B cell (primary cell): ENCODE data around the gene ACADM. TPM values are rescaled to one million over a fixed set of nuclear protein-coding genes. Genes with fewer than 3 reads are reported as not detected.

ENCODE experiments used
- ATAC-seq: fragments of 200-7000 bp; cut with Tn5 transposase; one replicate; pipeline ENCODE4 v1.10.0; 2021; ENCODE audit warnings: low read depth, mild to moderate bottlenecking, moderate number of reproducible peaks, moderate library complexity
- CTCF ChIA-PET: fragments of 350-600 bp; sonication (Branson Sonifier 250); formaldehyde crosslinking; loops from one replicate; lab custom pipeline; 2021; ENCODE audit warnings: antibody characterized with exemption, inconsistent platforms; lab: Charles Lee
- POLR2A ChIA-PET: fragments of 350-600 bp; sonication (Branson Sonifier 250); formaldehyde crosslinking; loops from one replicate; lab custom pipeline; 2021; ENCODE audit warnings: antibody characterized with exemption; lab: Charles Lee
- DNase-seq: peaks from one replicate; pipeline ENCODE4 v3.0.0; 2013
- H2AFZ ChIP-seq: 2 replicates; pipeline ENCODE4 v1.6.1; 2012; ENCODE audit warnings: mild to moderate bottlenecking, low read depth, low read length; ENCODE audit not compliant: insufficient read depth, poor library complexity, severe bottlenecking
- H3K27ac ChIP-seq, 2 donors: 1 replicate in 1 of 2; 2 replicates in 1 of 2; pipeline ENCODE4 v1.5.1; 2012 to 2013; ENCODE audit warnings: low read length in 2 of 2, mild to moderate bottlenecking in 2 of 2, moderate library complexity in 1 of 2
- H3K27me3 ChIP-seq, 4 experiments: fragments of 200-600 bp in 1 of 4; sonication (generic) in 1 of 4; replicated peaks in 1 of 4; 1 replicate in 2 of 4; 2 replicates in 2 of 4; pipeline versions ENCODE4 v1.6.1 to v1.7.0; 2013 to 2016; ENCODE audit warnings: low read length in 3 of 4, mild to moderate bottlenecking in 2 of 4, mixed read lengths in 1 of 4, moderate library complexity in 1 of 4; ENCODE audit not compliant: insufficient read depth in 4 of 4, control insufficient read depth in 3 of 4; ENCODE audit errors: control extremely low read depth in 1 of 4
- H3K36me3 ChIP-seq, 2 experiments: replicated peaks in 1 of 2; 1 replicate in 1 of 2; 2 replicates in 1 of 2; pipeline versions ENCODE4 v1.6.1 to v1.7.1; 2013; ENCODE audit warnings: low read length in 1 of 2; ENCODE audit not compliant: insufficient read depth in 2 of 2, control insufficient read depth in 1 of 2; ENCODE audit errors: control extremely low read depth in 1 of 2, extremely low read depth in 1 of 2
- H3K4me1 ChIP-seq, 2 donors: fragments of 200-600 bp in 1 of 2; sonication (generic) in 1 of 2; 1 replicate in 1 of 2; 2 replicates in 1 of 2; pipeline versions ENCODE4 v1.5.1 to v1.6.1; 2013 to 2017; ENCODE audit warnings: low read length in 2 of 2; ENCODE audit not compliant: control insufficient read depth in 2 of 2, insufficient read depth in 2 of 2
- H3K4me2 ChIP-seq: replicated peaks from 2 replicates; pipeline ENCODE3; 2012; ENCODE audit warnings: mild to moderate bottlenecking, low read depth, low read length; ENCODE audit not compliant: poor library complexity, severe bottlenecking
- H3K4me3 ChIP-seq, 5 experiments: fragments of 200-600 bp in 1 of 5; sonication (generic) in 1 of 5; 1 replicate in 3 of 5; 2 replicates in 2 of 5; pipeline versions ENCODE4 v1.5.1 to v1.7.0; 2011 to 2016; ENCODE audit warnings: low read length in 4 of 5, mild to moderate bottlenecking in 4 of 5, low read depth in 2 of 5, control low read depth in 1 of 5, moderate library complexity in 1 of 5; ENCODE audit not compliant: insufficient read depth in 1 of 5; ENCODE audit errors: control extremely low read depth in 1 of 5, extremely low read depth in 1 of 5
- H3K79me2 ChIP-seq: fragments of 200-600 bp; sonication (generic); one replicate; pipeline ENCODE4 v1.6.0; 2016; ENCODE audit warnings: low read length; ENCODE audit not compliant: control insufficient read depth, insufficient read depth
- H3K9ac ChIP-seq: fragments of 200-600 bp; sonication (generic); 2 replicates; pipeline ENCODE4 v1.6.1; 2017; ENCODE audit warnings: mild to moderate bottlenecking, low read length, moderate library complexity
- H3K9me3 ChIP-seq, 3 donors: one replicate each; pipeline versions ENCODE4 v1.6.1 to v1.7.1; 2013; ENCODE audit warnings: low read length in 2 of 3; ENCODE audit not compliant: control insufficient read depth in 2 of 3, insufficient read depth in 1 of 3; ENCODE audit errors: control extremely low read depth in 1 of 3
- H4K20me1 ChIP-seq: 2 replicates; pipeline ENCODE4 v1.6.0; 2012; ENCODE audit warnings: mild to moderate bottlenecking, low read length; ENCODE audit not compliant: insufficient read depth, control insufficient read depth, poor library complexity, severe bottlenecking
- H3K27ac Mint-ChIP-seq: one replicate; pipeline ENCODE4 v1.8.0; 2021; ENCODE audit warnings: mixed read lengths
- H3K27me3 Mint-ChIP-seq: one replicate; pipeline ENCODE4 v1.8.0; 2021; ENCODE audit warnings: mixed read lengths
- H3K4me1 Mint-ChIP-seq: one replicate; pipeline ENCODE4 v1.8.0; 2021; ENCODE audit warnings: mixed read lengths
- H3K4me3 Mint-ChIP-seq: one replicate; pipeline ENCODE4 v1.8.0; 2021; ENCODE audit warnings: mixed read lengths
- H3K9me3 Mint-ChIP-seq: one replicate; pipeline ENCODE4 v1.8.0; 2022; ENCODE audit warnings: mixed read lengths; ENCODE audit not compliant: insufficient read depth
- EZH2 ChIP-seq: IDR thresholded peaks from 2 replicates; pipeline ENCODE4 v1.6.1; 2012; ENCODE audit warnings: borderline replicate concordance, low read depth, mild to moderate bottlenecking, moderate library complexity, low read length; ENCODE audit not compliant: insufficient read depth, poor library complexity, severe bottlenecking
- WGBS: methylation state at CpG from one replicate; pipeline ENCODE4 v1.1.5; 2013; ENCODE audit warnings: missing lambda C conversion rate; ENCODE audit not compliant: insufficient coverage; 5-methylcytosine and 5-hydroxymethylcytosine counted together
- intact Hi-C: fragments of 100-400 bp; cut with micrococcal nuclease; formaldehyde crosslinking; loops from one replicate; pipeline ENCODE4 v1.10.0; 2022
- polyA plus RNA-seq: library from polyadenylated mRNA; depleted of rRNA; stranded (reverse); fragments of >200 nt; gene quantifications from 2 replicates; pipeline ENCODE4 v1.2.3, GENCODE V29; 2012
- total RNA-seq, 2 donors: library from RNA; stranded (reverse); fragments of 120-200 nt in 1 of 2; gene quantifications; 1 replicate in 1 of 2; 2 replicates in 1 of 2; pipeline versions ENCODE4 v1.2.3 to v1.2.4, GENCODE V29; 2013 to 2022
- TF ChIP-seq, protein P1 (sequence below): fragments of 200-600 bp; IDR thresholded peaks from one replicate; pipeline ENCODE4 v1.8.0; 2022; ENCODE audit warnings: antibody characterized with exemption, mild to moderate bottlenecking

ACADM gene
- total and polyA plus RNA-seq, 2 donors (not counting 1 experiment from before 2014, with no cell fraction given) = 16.4 to 53.3 TPM

DNA sequence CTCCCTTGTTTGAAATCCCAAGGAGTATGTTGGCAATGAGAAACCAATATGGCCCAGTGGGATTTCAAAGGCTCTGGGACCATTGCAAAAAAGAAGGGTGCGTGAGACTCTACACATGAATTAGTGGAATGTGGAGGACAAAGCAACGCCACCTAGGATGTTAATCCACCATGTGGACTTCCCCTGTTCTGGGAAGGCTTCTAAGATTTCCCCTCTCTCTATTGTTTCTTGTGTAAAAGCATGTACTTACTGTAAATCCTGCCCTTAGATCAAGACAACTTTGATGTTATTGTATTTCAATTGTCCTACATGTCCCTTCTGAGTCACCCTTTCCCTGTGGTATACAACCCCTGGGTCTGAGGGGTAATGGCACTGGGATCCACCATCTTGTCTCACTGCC is 4.7 kb upstream of the ACADM start:
- no peak overlapping the region for H3K27ac Mint-ChIP-seq
- CTCF ChIA-PET = no interaction called here
- no peak for TF ChIP-seq EZH2
- TF ChIP-seq, protein P1, sequence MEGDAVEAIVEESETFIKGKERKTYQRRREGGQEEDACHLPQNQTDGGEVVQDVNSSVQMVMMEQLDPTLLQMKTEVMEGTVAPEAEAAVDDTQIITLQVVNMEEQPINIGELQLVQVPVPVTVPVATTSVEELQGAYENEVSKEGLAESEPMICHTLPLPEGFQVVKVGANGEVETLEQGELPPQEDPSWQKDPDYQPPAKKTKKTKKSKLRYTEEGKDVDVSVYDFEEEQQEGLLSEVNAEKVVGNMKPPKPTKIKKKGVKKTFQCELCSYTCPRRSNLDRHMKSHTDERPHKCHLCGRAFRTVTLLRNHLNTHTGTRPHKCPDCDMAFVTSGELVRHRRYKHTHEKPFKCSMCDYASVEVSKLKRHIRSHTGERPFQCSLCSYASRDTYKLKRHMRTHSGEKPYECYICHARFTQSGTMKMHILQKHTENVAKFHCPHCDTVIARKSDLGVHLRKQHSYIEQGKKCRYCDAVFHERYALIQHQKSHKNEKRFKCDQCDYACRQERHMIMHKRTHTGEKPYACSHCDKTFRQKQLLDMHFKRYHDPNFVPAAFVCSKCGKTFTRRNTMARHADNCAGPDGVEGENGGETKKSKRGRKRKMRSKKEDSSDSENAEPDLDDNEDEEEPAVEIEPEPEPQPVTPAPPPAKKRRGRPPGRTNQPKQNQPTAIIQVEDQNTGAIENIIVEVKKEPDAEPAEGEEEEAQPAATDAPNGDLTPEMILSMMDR = no peak
- Histone ChIP-seq H3K4me1 (peaks cover 6 to 8% of the 10 kb centered on the region in 2 donors), H3K27ac (no peak overlapping the region), H3K4me2 (no peak overlapping the region), H3K9me3 (no peaks in the 10 kb centered on the region), H2AFZ (no peak overlapping the region), H3K27me3 (peaks cover 0 to 2% (median 0%) of the 10 kb centered on the region in 4 experiments), H3K79me2 (peaks cover 12% of the 10 kb centered on the region), H3K9ac (no peak overlapping the region), H4K20me1 (no peaks in the 10 kb centered on the region), H3K4me3 (no peak overlapping the region), H3K36me3 (no peaks in the 10 kb centered on the region)
- no peaks in the 10 kb centered on the region for H3K9me3 Mint-ChIP-seq
- no peak for DNase-seq
- H3K4me1 Mint-ChIP-seq = peaks cover 10% of the 10 kb centered on the region
- intact Hi-C loops = loop anchor here (5.0 to 10.0 kb wide), 3 partner anchors 485 to 1962 kb away; partner anchors contain the start of genes FPGT, LRRIQ3 and ZZZ3
- peaks cover 9% of the 10 kb centered on the region for H3K27me3 Mint-ChIP-seq
- 100% methylated on average over 1 of the region's 2 CpGs for WGBS
- no peak overlapping the region for H3K4me3 Mint-ChIP-seq
- no peak for ATAC-seq
- POLR2A ChIA-PET = no interaction called here

DNA sequence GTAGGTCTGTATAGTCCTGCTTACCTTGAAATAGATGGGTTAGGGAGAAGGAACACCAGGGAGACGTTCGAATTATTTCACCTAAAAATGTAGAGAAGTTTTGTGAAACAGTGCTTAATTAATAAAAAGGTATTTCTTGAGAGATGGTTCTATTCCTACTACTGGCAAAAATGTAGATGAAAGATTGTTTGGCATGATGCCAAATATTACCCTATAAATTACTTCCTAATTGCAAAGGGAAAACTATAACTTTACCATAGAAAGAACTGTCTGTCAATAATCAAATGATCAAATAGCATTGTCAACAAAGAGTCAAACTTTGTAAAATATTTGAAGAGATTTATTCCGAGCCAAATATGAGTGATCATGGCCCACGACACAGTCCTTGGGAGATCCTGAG is 4.2 kb upstream of the ACADM start:
- POLR2A ChIA-PET = no interaction called here
- Histone ChIP-seq H3K9ac (no peak overlapping the region), H4K20me1 (no peaks in the 10 kb centered on the region), H3K27me3 (peaks cover 0 to 2% (median 0%) of the 10 kb centered on the region in 4 experiments), H3K36me3 (no peaks in the 10 kb centered on the region), H3K4me3 (no peak overlapping the region), H2AFZ (no peak overlapping the region), H3K27ac (no peak overlapping the region), H3K9me3 (no peaks in the 10 kb centered on the region), H3K79me2 (peaks cover 17% of the 10 kb centered on the region), H3K4me2 (no peak overlapping the region), H3K4me1 (peaks cover 9 to 10% of the 10 kb centered on the region in 2 donors)
- ATAC-seq (no peak), DNase-seq (no peak)
- Mint-ChIP-seq H3K4me1 (peaks cover 15% of the 10 kb centered on the region), H3K9me3 (no peaks in the 10 kb centered on the region), H3K27me3 (peaks cover 5% of the 10 kb centered on the region), H3K27ac (no peak overlapping the region), H3K4me3 (no peak overlapping the region)
- TF ChIP-seq EZH2 = no peak
- TF ChIP-seq, protein P1 = no peak
- CTCF ChIA-PET = no interaction called here
- 90% methylated on average over 2 of the region's 4 CpGs for WGBS
- intact Hi-C loops = loop anchor here (5.0 to 10.0 kb wide), 3 partner anchors 486 to 1962 kb away; partner anchors contain the start of genes FPGT, LRRIQ3 and ZZZ3
